Adrenal gland (tissue), 12 donors: Measurements from ENCODE around the gene STAT5B. TPM values are rescaled to one million over a fixed set of nuclear protein-coding genes. Genes with fewer than 3 reads are reported as not detected.

Experiments used
- DNase-seq, 7 donors: peaks; one replicate each; pipeline ENCODE4 v3.0.0-alpha.2; 2019 to 2020
- H3K27ac ChIP-seq, 5 donors: fragments of 200-600 bp; sonication (generic) in 4 of 5; 1 replicate in 3 of 5; 2 replicates in 2 of 5; pipeline versions ENCODE4 v1.5.1 to v1.8.0; 2016 to 2020; ENCODE audit warnings: mild to moderate bottlenecking in 1 of 5
- H3K27me3 ChIP-seq: fragments of 200-600 bp; 2 replicates; pipeline ENCODE4 v1.8.0; 2021
- H3K36me3 ChIP-seq, 2 donors: fragments of 200-600 bp; replicated peaks in 1 of 2; 1 replicate in 1 of 2; 2 replicates in 1 of 2; pipeline versions ENCODE4 v1.5.1 to v1.8.0; 2018 to 2022
- H3K4me1 ChIP-seq, 2 donors: fragments of 200-600 bp; replicated peaks in 1 of 2; 1 replicate in 1 of 2; 2 replicates in 1 of 2; pipeline versions ENCODE4 v1.5.1 to v1.8.0; 2018 to 2021
- H3K4me3 ChIP-seq, 4 donors: fragments of 200-600 bp; sonication (generic) in 3 of 4; one replicate each; pipeline ENCODE4 v1.5.1; 2016 to 2018
- H3K9me3 ChIP-seq, 3 donors: fragments of 200-600 bp; sonication (generic) in 1 of 3; replicated peaks in 1 of 3; 1 replicate in 2 of 3; 2 replicates in 1 of 3; pipeline versions ENCODE4 v1.5.1 to v1.8.0; 2016 to 2021
- POLR2A ChIP-seq, 2 donors: fragments of 450-650 bp; IDR thresholded peaks; one replicate each; pipeline ENCODE4 v1.6.1; 2017; ENCODE audit warnings: antibody characterized with exemption in 2 of 2, mild to moderate bottlenecking in 2 of 2, moderate library complexity in 1 of 2
- WGBS, 4 donors: extraction: QIAGEN DNeasy Blood & Tissue Kit in 2 of 4; methylation state at CpG; one replicate each; pipeline versions ENCODE4 v1.1.5 to v1.1.7; 2013 to 2017; 5-methylcytosine and 5-hydroxymethylcytosine counted together
- intact Hi-C, 2 donors: fragments of 100-400 bp; cut with DNase I; formaldehyde crosslinking; loops; one replicate each; pipeline versions ENCODE4 v1.14.1 to v1.15.0; 2022 to 2023
- polyA plus RNA-seq, 3 donors: library from polyadenylated mRNA; stranded (reverse); fragments of 200-250 nt in 2 of 3; fragments of 350-450 nt in 1 of 3; fragmentation: Illumina TruSeq in 1 of 3; extraction: RNeasy Lipid Tissue Mini Kit (QIAGEN cat#74804) in 1 of 3; gene quantifications; one replicate each; pipeline ENCODE4 v1.2.3, GENCODE V29; 2013 to 2014
- total RNA-seq, 9 donors: library from RNA; depleted of rRNA in 4 of 9; stranded (reverse); fragments of >200 nt in 4 of 9; fragments of 120-200 nt in 1 of 9; fragmentation: NEBNext Ultra II Directional in 1 of 9; extraction: Animal tissue kit (Norgen Biotek cat#: 25700) in 1 of 9; gene quantifications; one replicate each; pipeline versions ENCODE4 v1.1.0 to v1.2.4, GENCODE V29; 2013 to 2023
- TF ChIP-seq, protein P1 (sequence below), 6 experiments: fragments of 450-650 bp in 4 of 6; fragments of 200-600 bp in 2 of 6; sonication (generic) in 1 of 6; IDR thresholded peaks; 1 replicate in 5 of 6; 2 replicates in 1 of 6; pipeline versions ENCODE4 v1.5.1 to v1.8.0; 2016 to 2021; ENCODE audit warnings: antibody characterized with exemption in 6 of 6, mild to moderate bottlenecking in 2 of 6, moderate library complexity in 1 of 6
- donor health status: healthy with polysubstance abuse.
- donor health status: Bipolar disorder and iron deficiency.
- donor health status: DM: yes; HTN: yes; CAD: no.
- donor health status: DM: no; HTN: no; CAD: no.
- donor health status: DM: no; HTN: no; CAD: no.
- donor health status: DM: yes; HTN: yes; CAD: no.

Gene STAT5B
- total and polyA plus RNA-seq, 12 donors, result 30.3 to 128 (median 101) TPM

DNA sequence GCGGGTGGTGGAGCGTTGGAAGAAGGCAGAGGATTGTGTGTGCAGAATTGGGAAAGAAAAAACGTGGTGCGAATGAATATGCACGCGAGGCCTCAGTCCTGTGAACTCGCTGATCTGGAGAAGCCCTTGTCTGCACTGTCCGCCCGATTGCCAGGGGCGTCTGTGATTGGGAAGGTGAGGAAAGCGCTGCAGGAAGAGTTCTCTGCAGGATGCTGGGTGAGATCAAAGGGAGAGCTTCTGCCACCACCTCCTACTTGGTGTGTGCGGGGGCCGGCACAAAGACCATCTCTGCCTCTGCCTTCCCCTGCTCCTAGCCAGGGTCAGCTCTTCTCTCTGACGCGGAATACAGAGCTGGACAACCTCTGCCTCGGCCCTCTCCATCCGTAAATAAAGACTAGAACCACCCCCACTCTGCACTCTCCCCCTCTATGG, 120.6 kb downstream of the STAT5B start:
- 38 to 45% (median 42%) methylated on average over 17 of the region's 17 CpGs for WGBS, 4 donors

DNA sequence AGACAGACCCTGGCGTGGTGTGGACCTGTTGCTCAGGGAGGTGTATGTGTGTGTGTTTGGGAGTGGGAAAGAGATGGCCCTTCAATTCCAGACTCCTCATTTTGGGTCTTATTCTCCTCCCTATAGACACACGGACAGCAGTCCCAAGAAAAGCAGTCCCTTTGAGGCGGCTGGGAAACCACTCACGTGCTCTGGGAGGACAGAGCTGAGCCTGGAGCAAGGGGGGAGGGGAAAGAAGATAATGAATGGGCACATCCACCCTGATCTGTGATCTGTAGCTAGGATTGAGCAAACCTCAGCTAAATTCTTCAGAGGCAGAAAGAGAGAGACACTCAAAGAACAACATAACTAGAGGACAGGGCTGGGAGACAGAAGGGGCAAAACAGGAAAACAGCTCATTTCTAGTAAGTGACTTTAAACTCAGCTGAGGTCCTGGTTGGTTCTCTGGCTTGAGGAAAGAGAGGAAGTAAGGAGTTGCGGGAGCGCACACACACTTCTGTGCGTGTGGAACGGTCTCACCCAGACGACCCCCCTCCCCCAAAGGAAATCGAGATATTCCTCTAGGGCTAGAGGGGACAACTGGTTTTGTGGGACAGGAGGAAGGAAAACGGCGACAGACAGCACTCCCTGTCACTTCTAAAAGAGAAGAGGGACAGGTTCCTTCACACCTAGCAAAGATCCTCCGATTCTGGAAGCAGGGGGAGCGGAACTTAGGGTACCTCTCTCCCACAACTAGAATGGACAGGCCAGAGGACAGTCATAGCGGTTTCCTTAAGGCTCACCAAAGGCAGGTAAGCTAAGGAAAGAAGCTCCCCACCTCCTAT, 122.1 kb downstream of the STAT5B start:
- H3K27ac ChIP-seq, result peak overlapping the region; percentile 71 to 89 (median 82)
- 3 to 7% (median 5%) methylated on average over 13 to 15 of the region's 15 CpGs for WGBS, 4 donors
- intact Hi-C loops, result no loop called here
- H3K9me3 ChIP-seq, result no peaks in the 10 kb centered on the region
- TF ChIP-seq POLR2A (IDR thresholded peaks at IDR 0.05), result peak in 1 of 2 donors; percentile 7
- TF ChIP-seq, protein P1, sequence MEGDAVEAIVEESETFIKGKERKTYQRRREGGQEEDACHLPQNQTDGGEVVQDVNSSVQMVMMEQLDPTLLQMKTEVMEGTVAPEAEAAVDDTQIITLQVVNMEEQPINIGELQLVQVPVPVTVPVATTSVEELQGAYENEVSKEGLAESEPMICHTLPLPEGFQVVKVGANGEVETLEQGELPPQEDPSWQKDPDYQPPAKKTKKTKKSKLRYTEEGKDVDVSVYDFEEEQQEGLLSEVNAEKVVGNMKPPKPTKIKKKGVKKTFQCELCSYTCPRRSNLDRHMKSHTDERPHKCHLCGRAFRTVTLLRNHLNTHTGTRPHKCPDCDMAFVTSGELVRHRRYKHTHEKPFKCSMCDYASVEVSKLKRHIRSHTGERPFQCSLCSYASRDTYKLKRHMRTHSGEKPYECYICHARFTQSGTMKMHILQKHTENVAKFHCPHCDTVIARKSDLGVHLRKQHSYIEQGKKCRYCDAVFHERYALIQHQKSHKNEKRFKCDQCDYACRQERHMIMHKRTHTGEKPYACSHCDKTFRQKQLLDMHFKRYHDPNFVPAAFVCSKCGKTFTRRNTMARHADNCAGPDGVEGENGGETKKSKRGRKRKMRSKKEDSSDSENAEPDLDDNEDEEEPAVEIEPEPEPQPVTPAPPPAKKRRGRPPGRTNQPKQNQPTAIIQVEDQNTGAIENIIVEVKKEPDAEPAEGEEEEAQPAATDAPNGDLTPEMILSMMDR (IDR thresholded peaks at IDR 0.05), result no peak
- DNase-seq, result peak in 5 of 7 donors; percentile 33 to 56 (median 52)
- H3K4me3 ChIP-seq, result peak overlapping the region; percentile 66 to 95 (median 74)
- H3K36me3 ChIP-seq, result peaks cover 0 to 2% of the 10 kb centered on the region in 2 donors
- H3K27me3 ChIP-seq, result no peaks in the 10 kb centered on the region
- peaks cover 19 to 41% of the 10 kb centered on the region in 2 donors for H3K4me1 ChIP-seq

More for the DNA sequence above, 120.6 kb downstream of the STAT5B start:
- H3K36me3 ChIP-seq, result no peaks in the 10 kb centered on the region
- H3K27ac ChIP-seq, result peak overlapping the region in 1 of 5 donors; percentile 24
- peak overlapping the region in 2 of 4 donors; percentile 74 to 78 for H3K4me3 ChIP-seq
- TF ChIP-seq, protein P1 (IDR thresholded peaks at IDR 0.05), result no peak
- no peak for TF ChIP-seq POLR2A (IDR thresholded peaks at IDR 0.05)
- H3K4me1 ChIP-seq, result peaks cover 19 to 32% of the 10 kb centered on the region in 2 donors
- intact Hi-C loops, result no loop called here
- H3K9me3 ChIP-seq, result no peaks in the 10 kb centered on the region
- no peaks in the 10 kb centered on the region for H3K27me3 ChIP-seq
- no peak for DNase-seq

Other genes with a start within 250 kb of the STAT5B start
- 1 to 10 TPM in 1 of 9 donors, under 1 TPM in 8; 0.14 to 1.1 (median 0.69) TPM for gene C17orf113, start 225.8 kb downstream of the STAT5B start, total RNA-seq
- under 1 TPM; 0.20 to 0.72 (median 0.34) TPM for gene C17orf113, start 225.8 kb downstream of the STAT5B start, polyA plus RNA-seq
- under 1 TPM in 3 of 9 donors, not detected in 6; 0.07 to 0.11 (median 0.11) TPM for gene ZNF385C, start 177.9 kb downstream of the STAT5B start, total RNA-seq
- gene ZNF385C, start 177.9 kb downstream of the STAT5B start, polyA plus RNA-seq, result under 1 TPM; 0.11 to 0.16 (median 0.13) TPM
- 10 to 100 TPM; 17.9 to 40.8 (median 31.2) TPM for gene DHX58, start 163.7 kb downstream of the STAT5B start, total RNA-seq
- gene DHX58, start 163.7 kb downstream of the STAT5B start, polyA plus RNA-seq, result 100 to 1,000 TPM in 1 of 3 donors, 10 to 100 TPM in 2; 16.3 to 117 (median 88.0) TPM
- gene KAT2A, start 155.0 kb downstream of the STAT5B start, total RNA-seq, result 100 to 1,000 TPM in 1 of 9 donors, 10 to 100 TPM in 8; 16.0 to 136 (median 53.2) TPM
- 100 to 1,000 TPM in 2 of 3 donors, 10 to 100 TPM in 1; 23.7 to 671 (median 386) TPM for gene KAT2A, start 155.0 kb downstream of the STAT5B start, polyA plus RNA-seq
- under 1 TPM in 5 of 9 donors, not detected in 4; 0.14 to 0.27 (median 0.18) TPM for gene HSPB9, start 153.6 kb downstream of the STAT5B start, total RNA-seq
- under 1 TPM in 2 of 3 donors, not detected in 1; 0.20 to 0.72 TPM for gene HSPB9, start 153.6 kb downstream of the STAT5B start, polyA plus RNA-seq
- gene RAB5C, start 121.4 kb downstream of the STAT5B start, total RNA-seq, result 100 to 1,000 TPM in 8 of 9 donors, 10 to 100 TPM in 1; 96.9 to 216 (median 161) TPM
- 100 to 1,000 TPM in 2 of 3 donors, 10 to 100 TPM in 1; 55.8 to 206 (median 115) TPM for gene RAB5C, start 121.4 kb downstream of the STAT5B start, polyA plus RNA-seq
- under 1 TPM in 7 of 9 donors, not detected in 2; 0.14 to 0.41 (median 0.19) TPM for gene KCNH4, start 95.2 kb downstream of the STAT5B start, total RNA-seq
- gene KCNH4, start 95.2 kb downstream of the STAT5B start, polyA plus RNA-seq, result 1 to 10 TPM in 1 of 3 donors, under 1 TPM in 2; 0.13 to 1.0 (median 0.26) TPM
- not detected for gene HCRT, start 90.9 kb downstream of the STAT5B start, total RNA-seq
- gene HCRT, start 90.9 kb downstream of the STAT5B start, polyA plus RNA-seq, result not detected
- gene GHDC, start 81.9 kb downstream of the STAT5B start, total RNA-seq, result 100 to 1,000 TPM in 1 of 9 donors, 10 to 100 TPM in 8; 31.6 to 344 (median 71.1) TPM
- gene GHDC, start 81.9 kb downstream of the STAT5B start, polyA plus RNA-seq, result 10 to 100 TPM; 10.5 to 33.9 (median 30.4) TPM
- 100 to 1,000 TPM in 4 of 9 donors, 10 to 100 TPM in 5; 12.0 to 169 (median 84.2) TPM for gene STAT5A, start 12.1 kb upstream of the STAT5B start, total RNA-seq
- gene STAT5A, start 12.1 kb upstream of the STAT5B start, polyA plus RNA-seq, result 10 to 100 TPM; 22.6 to 51.4 (median 39.2) TPM
- gene STAT3, start 112.1 kb upstream of the STAT5B start, total RNA-seq, result 100 to 1,000 TPM in 8 of 9 donors, 10 to 100 TPM in 1; 31.0 to 282 (median 187) TPM
- gene STAT3, start 112.1 kb upstream of the STAT5B start, polyA plus RNA-seq, result 100 to 1,000 TPM in 1 of 3 donors, 10 to 100 TPM in 2; 49.0 to 132 (median 49.3) TPM
- gene CAVIN1, start 146.9 kb upstream of the STAT5B start, total RNA-seq, result 100 to 1,000 TPM in 7 of 9 donors, 10 to 100 TPM in 2; 13.1 to 206 (median 161) TPM
- 100 to 1,000 TPM in 1 of 3 donors, 10 to 100 TPM in 2; 37.0 to 103 (median 79.8) TPM for gene CAVIN1, start 146.9 kb upstream of the STAT5B start, polyA plus RNA-seq
- 100 to 1,000 TPM in 3 of 9 donors, 10 to 100 TPM in 6; 42.9 to 126 (median 94.8) TPM for gene ATP6V0A1, start 182.5 kb upstream of the STAT5B start, total RNA-seq
- gene ATP6V0A1, start 182.5 kb upstream of the STAT5B start, polyA plus RNA-seq, result 100 to 1,000 TPM in 1 of 3 donors, 10 to 100 TPM in 2; 61.6 to 126 (median 81.6) TPM